WTC11 (cell line): ENCODE data around the gene CYBB. TPM values are rescaled to one million over a fixed set of nuclear protein-coding genes. Genes with fewer than 3 reads are reported as not detected.

Source experiments
- ATAC-seq: fragments of 200-7000 bp; cut with Tn5 transposase; 2 replicates; pipeline ENCODE4 v1.10.0; 2021; ENCODE audit warnings: mild to moderate bottlenecking, moderate library complexity
- CTCF ChIA-PET: fragments of 300-600 bp; sonication (Branson Sonifier 250); formaldehyde crosslinking; loops from one replicate; lab custom pipeline; 2021; ENCODE audit warnings: antibody characterized with exemption; lab: Charles Lee
- POLR2A ChIA-PET: fragments of 350-600 bp; sonication (Branson Sonifier 250); formaldehyde crosslinking; loops from one replicate; lab custom pipeline; 2021; ENCODE audit warnings: antibody characterized with exemption; lab: Charles Lee
- DNase-seq: peaks from one replicate; pipeline ENCODE4 v3.0.0; 2021; ENCODE audit warnings: low spot score
- H3K27ac Mint-ChIP-seq: 2 replicates; pipeline ENCODE4 v1.8.0; 2021; ENCODE audit warnings: mixed read lengths
- H3K27me3 Mint-ChIP-seq: 2 replicates; pipeline ENCODE4 v1.8.0; 2021; ENCODE audit warnings: low read depth, mild to moderate bottlenecking, moderate library complexity, mixed read lengths
- H3K36me3 Mint-ChIP-seq: 2 replicates; pipeline ENCODE4 v1.8.0; 2021; ENCODE audit warnings: mixed read lengths
- H3K4me1 Mint-ChIP-seq: 2 replicates; pipeline ENCODE4 v1.8.0; 2022; ENCODE audit warnings: mixed read lengths
- H3K4me3 Mint-ChIP-seq: 2 replicates; pipeline ENCODE4 v1.8.0; 2021; ENCODE audit warnings: mild to moderate bottlenecking, moderate library complexity, mixed read lengths
- H3K9me3 Mint-ChIP-seq: 2 replicates; pipeline ENCODE4 v1.8.0; 2021; ENCODE audit warnings: mixed read lengths
- AFF4 ChIP-seq: sonication (generic); formaldehyde crosslinking; IDR thresholded peaks from 2 replicates; pipeline ENCODE4 v1.8.1; 2023; ENCODE audit warnings: mild to moderate bottlenecking, missing genetic modification reagents, borderline replicate concordance
- FOXJ3 ChIP-seq: sonication (generic); formaldehyde crosslinking; IDR thresholded peaks from 2 replicates; pipeline ENCODE4 v1.9.0; 2021; ENCODE audit warnings: missing genetic modification reagents, mild to moderate bottlenecking, borderline replicate concordance
- IRF2 ChIP-seq: sonication (generic); formaldehyde crosslinking; IDR thresholded peaks from 2 replicates; pipeline ENCODE4 v1.8.0; 2022; ENCODE audit warnings: low read depth, missing genetic modification reagents, borderline replicate concordance
- JAZF1 ChIP-seq: fragments of 250-450 bp; sonication (Bioruptor Pico); IDR thresholded peaks from 2 replicates; pipeline ENCODE4 v1.9.0; 2021; ENCODE audit warnings: moderate library complexity, mild to moderate bottlenecking, inconsistent platforms
- STAT6 ChIP-seq: sonication (generic); formaldehyde crosslinking; conservative IDR thresholded peaks from 2 replicates; pipeline ENCODE4 v1.8.1; 2023; ENCODE audit warnings: mild to moderate bottlenecking, low read depth, missing genetic modification reagents, moderate library complexity
- TCF7 ChIP-seq: sonication (generic); formaldehyde crosslinking; IDR thresholded peaks from 2 replicates; pipeline ENCODE4 v1.8.0; 2022; ENCODE audit warnings: mild to moderate bottlenecking, low read depth, missing genetic modification reagents, moderate library complexity
- TEAD1 ChIP-seq: sonication (generic); formaldehyde crosslinking; IDR thresholded peaks from 2 replicates; pipeline ENCODE4 v1.8.0; 2022; ENCODE audit warnings: mild to moderate bottlenecking, missing genetic modification reagents
- USF2 ChIP-seq: sonication (generic); formaldehyde crosslinking; IDR thresholded peaks from 2 replicates; pipeline ENCODE4 v1.8.1; 2023; ENCODE audit warnings: mild to moderate bottlenecking, missing genetic modification reagents, moderate library complexity
- ZNF396 ChIP-seq: fragments of 250-450 bp; sonication (Bioruptor Pico); IDR thresholded peaks from 2 replicates; pipeline ENCODE4 v1.8.0; 2021; ENCODE audit warnings: mild to moderate bottlenecking, moderate library complexity, borderline replicate concordance
- total RNA-seq: library from RNA; stranded (reverse); gene quantifications from 3 replicates; pipeline ENCODE4 v1.2.3, GENCODE V29; 2021
- TF ChIP-seq, protein P1 (sequence below): sonication (generic); formaldehyde crosslinking; IDR thresholded peaks from 2 replicates; pipeline ENCODE4 v1.8.0; 2023; ENCODE audit warnings: missing genetic modification reagents
- TF ChIP-seq, protein P2 (sequence below): sonication (generic); formaldehyde crosslinking; IDR thresholded peaks from 2 replicates; pipeline ENCODE4 v1.8.1; 2023; ENCODE audit warnings: mild to moderate bottlenecking, missing genetic modification reagents, moderate library complexity

Gene CYBB
- total RNA-seq, 1 experiment from 2014 or later = 0.22 TPM

GRCh38 chrX:37787423-37787869, 7.6 kb downstream of the CYBB start:
- TF ChIP-seq FOXJ3 (no peak), USF2 (no peak)
- Mint-ChIP-seq H3K9me3 (no peaks in the 10 kb centered on the region), H3K4me3 (no peak overlapping the region), H3K27me3 (no peaks in the 10 kb centered on the region), H3K27ac (no peak overlapping the region), H3K36me3 (no peaks in the 10 kb centered on the region), H3K4me1 (0 out of 2 replicates have a peak, but pooled peaks cover 2% of the 10 kb centered on the region)
- ATAC-seq (no peak), DNase-seq (no peak)
- CTCF ChIA-PET = no interaction called here
- POLR2A ChIA-PET = no interaction called here

GRCh38 chrX:37796310-37796709, 16.5 kb downstream of the CYBB start:
- ATAC-seq (no peak), DNase-seq (no peak)
- Mint-ChIP-seq H3K27me3 (no peaks in the 10 kb centered on the region), H3K27ac (no peak overlapping the region), H3K36me3 (no peaks in the 10 kb centered on the region), H3K4me3 (no peak overlapping the region), H3K4me1 (no peaks in the 10 kb centered on the region), H3K9me3 (no peaks in the 10 kb centered on the region)
- ChIA-PET POLR2A (no interaction called here), CTCF (no interaction called here)
- TF ChIP-seq TCF7 (no peak), STAT6 (no peak), JAZF1 (no peak), AFF4 (CRISPR knock-in tag) (no peak), IRF2 (no peak)
- TF ChIP-seq, protein P1, sequence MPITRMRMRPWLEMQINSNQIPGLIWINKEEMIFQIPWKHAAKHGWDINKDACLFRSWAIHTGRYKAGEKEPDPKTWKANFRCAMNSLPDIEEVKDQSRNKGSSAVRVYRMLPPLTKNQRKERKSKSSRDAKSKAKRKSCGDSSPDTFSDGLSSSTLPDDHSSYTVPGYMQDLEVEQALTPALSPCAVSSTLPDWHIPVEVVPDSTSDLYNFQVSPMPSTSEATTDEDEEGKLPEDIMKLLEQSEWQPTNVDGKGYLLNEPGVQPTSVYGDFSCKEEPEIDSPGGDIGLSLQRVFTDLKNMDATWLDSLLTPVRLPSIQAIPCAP (CRISPR knock-in tag) = no peak
- TF ChIP-seq, protein P2, sequence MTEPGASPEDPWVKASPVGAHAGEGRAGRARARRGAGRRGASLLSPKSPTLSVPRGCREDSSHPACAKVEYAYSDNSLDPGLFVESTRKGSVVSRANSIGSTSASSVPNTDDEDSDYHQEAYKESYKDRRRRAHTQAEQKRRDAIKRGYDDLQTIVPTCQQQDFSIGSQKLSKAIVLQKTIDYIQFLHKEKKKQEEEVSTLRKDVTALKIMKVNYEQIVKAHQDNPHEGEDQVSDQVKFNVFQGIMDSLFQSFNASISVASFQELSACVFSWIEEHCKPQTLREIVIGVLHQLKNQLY (CRISPR knock-in tag) = no peak

DNA sequence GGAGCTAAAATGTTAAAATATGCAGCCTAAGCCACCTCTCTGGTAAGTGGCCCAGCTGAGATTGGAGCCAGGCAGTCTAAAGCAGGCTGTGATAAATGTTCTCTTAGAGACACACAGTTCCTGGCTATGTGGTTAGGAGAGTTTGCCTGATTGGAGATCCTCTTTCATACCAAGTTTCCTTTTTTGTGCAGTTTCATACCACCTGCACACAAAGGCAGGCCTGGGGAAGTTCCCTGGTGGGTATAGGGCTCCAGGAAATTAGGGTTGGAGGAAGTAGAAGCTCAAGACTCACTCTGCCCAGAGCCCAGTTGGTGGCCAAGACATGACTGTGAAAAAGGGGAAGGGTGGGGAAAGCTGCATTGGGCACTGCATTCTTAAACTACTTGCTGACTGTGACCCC, 16.9 kb downstream of the CYBB start:
- Mint-ChIP-seq H3K9me3 (no peaks in the 10 kb centered on the region), H3K4me1 (no peaks in the 10 kb centered on the region), H3K27me3 (no peaks in the 10 kb centered on the region), H3K27ac (no peak overlapping the region), H3K36me3 (no peaks in the 10 kb centered on the region), H3K4me3 (no peak overlapping the region)
- CTCF ChIA-PET = interaction anchor here (0.6 kb wide), 1 partner anchor 8 kb away, joined by 3 read pairs; no protein-coding TSS in a partner anchor
- POLR2A ChIA-PET = no interaction called here
- no peak; the same call in 1 of the 2 replicates for ATAC-seq
- TF ChIP-seq TEAD1 (CRISPR knock-in tag) (no peak), ZNF396 (CRISPR knock-in tag) (no peak)
- DNase-seq = no peak
